GM21515 (cell line): ENCODE measurements around the gene UGGT1.
"Not testable (repeated sequence)": the region's sequence is repeated elsewhere in the genome, so short reads cannot be mapped to it uniquely, and the experiment has no call there.

Source experiments
- ATAC-seq: cut with Tn5 transposase; IDR thresholded peaks from one replicate; pipeline ENCODE4 v1.9.1; 2021; ENCODE audit not compliant: unreplicated experiment

Gene UGGT1

DNA sequence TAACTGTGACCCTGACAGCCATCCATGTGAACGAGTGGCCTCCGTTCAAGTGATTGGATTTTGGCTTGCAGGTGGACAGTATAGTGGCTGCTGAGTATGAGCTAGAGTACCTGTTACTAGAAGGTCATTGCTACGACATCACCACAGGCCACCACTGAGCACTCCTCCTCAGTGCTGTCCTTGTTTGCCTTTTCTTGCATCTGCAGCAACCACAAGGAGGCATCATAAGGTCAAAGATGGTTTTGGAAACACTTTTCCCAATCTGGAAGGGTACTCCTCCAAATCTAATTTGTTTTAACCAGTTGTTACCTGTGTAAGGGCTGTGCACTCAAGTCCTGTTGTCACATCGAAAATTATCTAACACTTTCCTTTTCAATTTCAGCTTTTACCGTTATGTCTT, 81.2 kb downstream of the UGGT1 start:
- no peak for ATAC-seq

DNA sequence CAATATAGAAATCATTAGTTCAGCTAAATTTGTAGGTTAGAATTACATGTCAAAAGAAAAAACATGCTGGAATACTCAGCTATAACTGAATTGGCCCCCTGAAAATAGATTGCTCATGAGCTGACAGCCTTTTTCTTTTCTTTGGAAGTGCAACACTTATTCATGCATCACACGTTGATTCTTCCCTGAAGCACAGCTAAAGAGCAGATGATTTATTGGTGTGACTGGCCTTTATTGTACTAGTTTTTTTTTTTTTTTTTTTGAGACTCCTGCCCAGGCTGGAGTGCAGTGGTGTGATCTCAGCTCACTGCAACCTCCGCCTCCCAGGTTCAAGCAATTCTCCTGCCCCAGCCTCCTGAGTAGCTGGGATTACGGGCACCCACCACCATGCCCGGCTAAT, 83.1 kb downstream of the UGGT1 start:
- not testable (repeated sequence) for ATAC-seq

DNA sequence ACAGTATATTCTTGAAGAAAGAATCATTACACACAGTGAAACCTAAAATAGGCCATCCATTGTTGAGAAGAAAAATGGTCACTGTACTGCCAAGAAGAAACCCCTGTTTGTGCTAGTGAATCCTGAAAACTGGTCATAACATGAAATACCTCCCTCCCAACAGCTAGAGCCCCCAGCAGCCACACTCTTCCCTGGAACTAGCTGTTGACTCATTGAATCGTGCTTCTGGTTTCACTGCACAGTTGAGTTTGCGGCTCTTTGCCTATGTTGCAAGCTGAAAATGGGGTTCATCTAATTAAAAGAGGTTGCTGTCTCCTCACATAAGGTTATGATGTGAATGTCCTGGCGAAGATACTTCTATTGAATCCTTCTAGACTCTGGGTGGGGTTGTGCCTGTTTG, 86.3 kb downstream of the UGGT1 start:
- ATAC-seq, result no peak

DNA sequence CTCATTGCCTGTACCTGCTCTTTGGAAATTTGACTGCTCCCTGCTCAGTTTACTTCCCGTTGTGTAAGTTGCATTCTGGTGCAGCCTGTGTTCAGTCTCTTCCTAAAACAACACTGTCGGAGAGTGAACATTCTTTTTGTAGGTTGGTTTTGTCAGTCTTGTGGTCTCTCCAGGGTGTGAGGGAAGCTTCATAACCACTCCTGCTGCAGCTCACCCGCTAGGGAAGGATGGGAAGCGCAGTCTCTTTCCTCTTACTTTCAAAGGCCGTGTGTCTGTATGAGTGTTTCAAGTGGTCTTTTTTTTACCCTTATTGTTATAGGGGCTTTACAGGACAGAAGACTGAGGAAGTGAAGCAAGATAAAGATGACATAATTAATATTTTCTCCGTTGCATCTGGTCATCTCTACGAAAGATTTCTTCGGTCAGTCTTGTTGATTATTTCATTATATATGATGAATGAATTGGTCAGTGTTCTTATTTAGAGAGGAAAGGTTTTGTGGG, 87.2 kb downstream of the UGGT1 start:
- ATAC-seq, result no peak

DNA sequence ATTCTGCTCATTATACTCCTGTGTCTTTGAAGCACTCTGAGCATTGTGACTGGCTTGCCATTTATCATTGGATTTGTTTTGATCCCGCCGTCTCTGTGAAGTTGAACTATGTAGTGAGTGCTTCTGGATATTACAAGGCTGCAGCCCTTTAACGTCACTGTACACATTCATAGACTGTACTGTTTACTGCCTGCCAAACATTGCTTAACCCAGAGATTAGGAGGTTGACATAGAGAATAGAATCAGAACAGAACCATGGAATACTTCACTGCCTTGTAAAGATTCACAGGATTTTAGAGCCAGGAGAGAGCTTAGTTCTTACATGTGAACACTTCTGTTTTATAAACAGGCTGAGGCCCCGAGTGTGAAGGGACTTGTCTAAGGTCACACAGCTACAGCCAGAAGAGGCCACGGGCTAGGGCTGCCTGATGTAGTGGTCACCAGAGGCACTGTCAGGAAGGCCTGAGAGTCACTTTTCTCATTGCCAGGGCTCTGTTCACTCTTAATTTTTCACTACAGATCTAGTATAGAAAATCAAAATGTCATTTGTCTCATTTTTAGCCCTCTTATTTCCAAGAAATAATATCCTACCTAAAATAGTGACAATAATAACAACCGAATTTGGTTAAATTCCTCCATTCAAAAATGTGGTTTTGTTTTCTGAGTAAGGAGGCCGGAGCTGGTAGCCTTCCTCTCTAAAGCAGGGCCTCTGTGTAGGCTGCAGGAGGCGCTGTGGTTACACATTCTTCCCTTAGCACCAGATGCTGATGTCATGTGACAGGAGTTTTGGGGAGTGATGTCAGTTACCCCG, 87.9 kb downstream of the UGGT1 start:
- ATAC-seq, result no peak

DNA sequence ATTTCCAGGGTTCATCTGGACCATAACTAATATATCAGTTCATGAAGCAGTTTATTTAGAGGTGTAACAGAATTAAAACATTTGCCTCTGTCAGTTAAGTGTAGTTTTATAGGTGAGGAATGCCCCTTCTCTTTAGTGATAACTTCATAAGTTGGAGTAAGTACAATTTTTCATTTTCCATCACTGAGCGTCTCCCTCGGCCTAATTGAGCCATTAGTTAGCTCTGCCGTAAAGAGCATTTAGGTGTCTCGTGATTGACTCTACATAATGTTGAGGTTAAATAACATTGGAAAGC, 88.4 kb downstream of the UGGT1 start:
- no peak for ATAC-seq

DNA sequence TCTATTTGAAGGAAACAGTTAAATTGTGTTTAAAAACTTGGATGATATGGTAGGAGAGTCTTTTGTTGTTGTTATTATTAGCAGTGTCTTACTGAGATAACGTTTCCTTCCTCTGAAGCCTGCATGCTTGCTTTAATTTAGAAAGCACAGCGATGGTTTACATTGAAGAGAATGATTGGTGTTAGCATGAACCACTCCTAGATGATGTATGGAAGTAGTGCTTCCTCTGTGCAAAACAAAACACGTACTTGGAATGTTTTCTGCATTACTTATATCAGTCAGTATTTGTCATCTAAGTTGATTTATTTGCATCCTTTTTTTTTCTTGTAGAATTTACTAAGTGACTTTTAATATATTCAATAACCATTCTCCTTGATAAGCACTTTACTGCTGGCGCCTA, 89.0 kb downstream of the UGGT1 start:
- ATAC-seq, result no peak

DNA sequence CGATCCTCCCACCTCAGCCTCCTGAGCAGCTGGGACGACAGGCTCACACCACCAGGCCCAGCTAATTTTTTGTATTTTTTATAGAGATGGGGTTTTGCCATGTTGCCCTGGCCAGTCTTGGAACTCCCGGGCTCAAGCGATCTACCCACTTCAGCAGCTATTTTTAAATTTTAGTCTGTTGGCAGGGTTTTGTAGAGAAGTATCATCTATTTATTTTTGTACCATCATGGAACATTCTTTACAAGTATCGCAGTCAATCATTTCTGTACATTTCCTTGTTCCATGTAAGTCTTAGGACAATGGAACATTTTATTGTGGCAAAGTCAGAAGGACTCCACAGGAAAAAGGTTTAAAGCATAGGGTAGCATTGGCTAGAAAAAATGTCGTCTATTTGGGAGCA, 94.6 kb downstream of the UGGT1 start:
- ATAC-seq, result no peak

DNA sequence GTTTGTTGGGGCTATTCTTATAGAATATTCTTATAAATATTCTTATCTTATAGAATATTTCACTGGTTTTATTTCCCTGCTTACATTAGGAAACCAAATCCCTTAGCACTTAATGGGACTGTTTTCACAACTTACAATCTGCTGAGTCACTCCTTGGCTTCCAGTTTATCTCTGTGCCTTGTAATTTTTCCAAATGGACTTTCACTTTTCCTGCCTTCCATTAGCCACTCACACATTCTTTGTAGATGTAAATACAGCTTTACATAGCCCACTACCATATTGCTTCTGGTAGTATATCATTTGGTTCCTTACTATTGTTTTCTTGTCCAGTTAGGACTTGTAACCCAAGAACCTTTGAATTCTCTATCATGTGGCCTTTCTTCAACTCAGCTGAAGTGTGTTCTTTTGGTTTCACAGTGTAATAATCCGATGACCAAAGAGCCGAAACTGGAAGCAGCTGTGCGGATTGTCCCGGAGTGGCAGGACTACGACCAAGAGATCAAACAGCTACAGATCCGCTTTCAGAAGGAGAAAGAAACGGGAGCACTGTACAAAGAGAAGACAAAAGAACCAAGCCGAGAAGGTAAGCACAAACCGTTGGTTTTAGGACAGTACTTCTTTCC, 96.1 kb downstream of the UGGT1 start:
- ATAC-seq, result no peak

DNA sequence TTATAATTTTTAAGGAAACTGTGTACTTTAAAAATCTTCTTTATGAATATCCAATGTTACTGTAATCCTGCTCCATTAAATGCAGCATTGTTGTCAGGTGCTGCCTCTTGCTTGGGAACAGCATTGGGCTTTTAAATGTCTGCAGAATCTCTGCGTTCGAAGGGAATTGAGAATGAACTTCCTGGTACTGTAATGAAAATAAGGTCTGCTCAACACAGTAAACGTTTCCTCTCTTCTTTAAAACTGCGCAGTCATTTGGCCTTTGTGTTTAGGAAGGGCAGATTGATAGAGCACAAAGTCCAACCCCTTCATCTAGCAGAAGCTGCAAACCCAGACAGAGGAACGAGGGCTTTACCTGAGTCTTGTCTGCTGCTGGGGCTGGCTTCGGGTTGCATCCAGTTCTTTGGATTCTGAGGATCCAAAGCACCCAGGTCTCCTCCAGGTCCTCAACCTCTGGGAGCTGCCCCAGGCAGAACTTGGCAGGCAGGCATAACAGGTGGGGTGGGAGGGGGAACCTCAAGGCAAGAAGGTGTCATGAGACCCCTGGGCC, 104.5 kb downstream of the UGGT1 start:
- no peak for ATAC-seq

DNA sequence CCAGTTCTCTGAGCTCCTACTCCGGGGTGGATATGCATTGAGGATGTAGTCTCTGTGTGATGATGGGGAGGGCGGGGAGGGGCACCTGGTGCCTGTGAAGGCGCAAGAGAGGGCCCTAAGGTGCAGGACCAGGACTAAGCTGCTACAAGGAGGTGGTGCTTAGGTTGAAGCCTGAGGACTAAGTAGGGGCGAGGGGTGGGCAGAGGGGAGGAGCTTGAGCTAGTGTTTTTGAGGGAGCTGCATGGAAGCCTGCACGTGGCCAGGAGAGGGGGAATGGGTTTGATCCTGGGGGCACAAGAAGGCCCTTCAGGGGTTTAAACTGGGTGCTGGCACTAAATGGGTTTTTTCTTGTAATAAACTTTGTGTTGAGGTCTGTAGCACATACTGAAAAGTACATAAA, 105.0 kb downstream of the UGGT1 start:
- ATAC-seq, result no peak

DNA sequence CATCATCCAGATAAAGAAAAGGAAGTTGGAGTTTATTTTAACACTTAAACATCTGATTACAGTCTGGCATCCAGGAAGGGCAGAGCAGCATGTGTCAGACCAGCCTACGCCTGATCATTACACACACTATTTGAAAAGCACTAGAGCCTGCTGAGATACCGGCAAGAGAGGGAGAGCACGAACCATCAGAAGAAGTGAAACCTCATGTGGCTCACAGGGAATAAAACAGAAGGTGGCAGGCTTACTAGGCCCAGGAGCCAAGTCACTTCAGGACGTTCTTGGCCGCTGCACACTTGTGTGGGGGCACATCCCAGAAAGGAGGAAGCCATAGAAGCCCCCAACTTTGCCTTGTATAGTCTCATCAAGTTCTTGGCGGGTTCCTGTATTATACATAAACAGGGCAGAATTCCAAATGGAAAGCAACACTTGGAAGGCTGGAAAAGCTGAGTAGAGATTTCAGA, 105.5 kb downstream of the UGGT1 start:
- ATAC-seq, result no peak

DNA sequence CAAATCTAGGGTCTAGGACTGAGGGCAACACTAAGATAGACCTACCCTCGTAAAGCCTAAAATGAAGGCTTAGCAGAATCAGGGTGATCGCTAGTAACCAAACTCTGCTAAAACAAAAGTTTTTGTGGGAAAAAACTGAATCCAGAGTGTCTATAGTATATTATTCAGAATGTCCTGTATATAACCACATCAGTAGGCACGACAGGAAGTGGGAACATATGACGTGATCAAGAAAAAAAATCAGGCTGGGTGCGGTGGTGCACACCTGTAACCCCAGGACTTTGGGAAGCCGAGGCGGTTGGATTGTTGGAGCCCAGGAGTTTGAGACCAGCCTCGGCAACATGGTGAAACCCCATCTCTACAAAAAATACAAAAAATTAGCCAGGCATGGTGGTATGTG, 106.1 kb downstream of the UGGT1 start:
- ATAC-seq, result no peak

DNA sequence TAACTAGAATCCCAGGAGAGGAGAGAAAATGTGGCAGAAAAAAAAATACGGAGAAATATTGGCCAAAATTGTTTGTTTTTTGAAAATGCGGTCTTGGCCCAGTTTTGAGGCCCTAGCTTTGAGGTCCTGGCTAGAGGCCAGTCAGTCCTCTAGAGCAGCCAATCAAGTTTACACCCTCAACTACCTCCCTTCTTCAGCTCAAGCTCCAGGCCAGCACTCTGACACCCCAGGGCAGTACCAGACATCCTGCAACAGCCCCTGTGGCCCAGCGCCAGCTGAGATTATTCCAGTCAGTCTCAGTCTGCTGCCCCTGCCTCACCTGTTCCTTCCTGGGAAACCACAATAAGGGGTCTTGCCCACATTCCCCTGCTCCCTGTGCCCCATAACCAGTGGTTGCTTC, 107.7 kb downstream of the UGGT1 start:
- ATAC-seq, result no peak

DNA sequence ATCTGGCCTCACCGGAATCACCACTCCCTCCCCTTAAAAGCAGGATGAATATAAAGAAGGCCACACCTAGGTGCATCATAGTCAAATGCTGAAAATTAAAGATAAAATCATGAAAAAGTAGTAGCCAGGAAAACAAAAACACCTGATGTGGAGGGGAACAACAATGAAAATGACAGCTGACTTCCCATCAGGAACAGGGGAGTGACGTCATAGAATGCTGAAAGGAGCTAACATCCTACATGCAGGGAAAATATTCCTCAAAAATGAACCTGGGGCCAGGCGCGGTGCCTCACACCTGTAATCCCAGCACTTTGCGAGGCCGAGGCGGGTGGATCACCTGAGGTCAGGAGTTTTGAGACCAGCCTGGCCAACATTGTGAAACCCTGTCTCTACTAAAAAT, 108.1 kb downstream of the UGGT1 start:
- ATAC-seq, result no peak

DNA sequence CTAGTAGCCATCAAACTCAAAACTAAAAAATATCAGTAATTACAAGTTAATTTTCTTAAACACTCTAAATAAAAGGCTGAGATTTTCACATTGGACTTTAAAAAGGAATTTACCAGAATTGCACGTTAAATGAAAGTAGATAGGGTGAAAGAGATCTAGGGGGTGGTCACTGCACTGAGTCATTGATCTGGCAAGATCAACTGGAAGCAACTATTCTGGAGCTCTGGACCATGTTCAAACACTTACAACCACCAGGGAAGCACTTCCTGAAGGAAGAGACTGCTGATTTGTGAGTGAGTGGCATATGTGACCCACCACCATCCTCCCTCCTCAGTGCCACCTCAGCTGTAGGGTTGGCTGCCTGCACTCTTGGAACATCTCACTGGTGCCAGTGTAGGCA, 111.8 kb downstream of the UGGT1 start:
- ATAC-seq, result no peak

DNA sequence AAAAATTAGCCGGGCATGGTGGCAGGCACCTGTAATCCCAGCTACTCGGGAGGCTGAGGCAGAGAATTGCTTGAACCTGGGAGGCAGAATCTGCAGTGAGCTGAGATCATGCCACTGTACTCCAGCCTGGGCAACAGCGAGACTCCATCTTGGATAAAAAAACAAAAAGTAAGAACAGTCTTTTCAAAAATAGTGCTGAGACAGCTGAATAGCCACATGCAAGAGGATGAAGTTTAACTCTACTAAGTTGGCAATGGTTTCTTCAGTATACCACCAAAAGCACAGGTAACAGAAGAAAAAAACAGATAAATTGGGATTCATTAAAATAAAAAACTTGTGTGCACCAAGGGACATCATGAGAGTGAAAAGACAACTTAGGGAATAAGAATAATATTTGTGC, 115.2 kb downstream of the UGGT1 start:
- ATAC-seq, result no peak

DNA sequence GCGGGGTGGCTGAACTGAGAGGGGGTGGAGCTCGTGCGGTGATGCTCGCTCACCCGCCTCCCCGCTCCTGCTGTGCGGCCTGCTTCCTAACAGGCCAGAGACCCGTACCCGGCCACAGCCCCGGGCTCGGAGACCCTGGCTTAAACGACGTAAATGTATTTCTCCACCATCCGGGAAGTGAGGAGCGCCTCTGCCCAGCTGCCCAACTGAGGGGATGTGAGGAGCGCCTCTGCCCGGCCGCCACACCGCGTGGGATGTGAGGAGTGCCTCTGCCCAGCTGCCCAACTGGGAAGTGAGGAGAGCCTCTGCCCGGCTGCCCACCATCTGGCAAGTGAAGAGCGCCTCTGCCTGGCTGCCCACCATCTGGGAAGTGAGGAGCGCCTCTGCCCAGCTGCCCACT, 117.0 kb downstream of the UGGT1 start:
- no peak for ATAC-seq

DNA sequence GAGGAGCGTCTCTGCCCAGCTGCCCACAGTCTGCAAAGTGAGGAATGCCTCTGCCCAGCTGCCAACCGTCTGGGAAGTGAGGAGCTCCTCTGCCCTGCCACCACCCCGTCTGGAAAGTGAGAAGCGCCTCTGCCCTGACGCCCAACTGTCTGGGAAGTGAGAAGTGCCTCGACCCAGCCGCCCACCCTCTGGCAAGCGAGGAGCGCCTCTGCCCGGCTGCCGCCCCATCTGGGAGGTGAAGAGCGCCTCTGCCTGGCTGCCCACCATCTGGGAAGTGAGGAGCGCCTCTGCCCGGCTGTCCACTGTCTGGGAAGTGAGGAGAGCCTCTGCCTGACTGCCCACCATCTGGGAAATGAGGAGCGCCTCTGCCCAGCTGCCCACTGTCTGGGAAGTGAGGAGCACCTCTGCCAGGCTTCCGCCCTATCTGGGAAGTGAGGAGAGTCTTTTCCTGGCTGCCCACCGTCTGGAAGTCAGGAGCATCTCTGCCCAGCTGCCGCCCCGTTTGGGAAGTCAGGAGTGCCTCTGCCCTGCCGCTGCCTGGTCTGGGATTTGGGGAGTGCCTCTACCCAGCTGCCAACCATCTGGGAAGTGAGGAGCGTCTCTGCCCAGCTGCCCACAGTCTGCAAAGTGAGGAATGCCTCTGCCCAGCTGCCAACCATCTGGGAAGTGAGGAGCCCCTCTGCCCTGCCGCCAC, 117.8 kb downstream of the UGGT1 start:
- ATAC-seq, result not testable (repeated sequence)

DNA sequence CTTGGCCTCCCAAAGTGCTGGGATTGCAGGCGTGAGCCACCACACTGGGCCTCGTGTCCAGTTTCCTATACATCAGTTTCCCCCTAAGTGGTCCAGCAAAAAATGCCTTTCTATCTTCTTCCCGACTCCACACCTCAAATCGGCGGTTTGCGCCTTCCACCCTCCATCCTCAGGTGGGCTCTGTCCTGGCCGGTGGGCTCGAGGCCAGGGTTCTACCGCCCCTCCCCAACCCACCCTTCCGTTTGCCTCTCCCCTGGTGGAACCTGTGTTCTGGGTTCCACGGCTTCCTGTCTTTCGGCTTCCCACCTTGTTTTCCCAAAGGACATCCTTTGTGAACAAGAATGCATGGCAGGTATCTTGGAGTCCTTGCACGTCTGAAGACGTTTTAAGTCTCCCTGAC, 123.3 kb downstream of the UGGT1 start:
- no peak for ATAC-seq

DNA sequence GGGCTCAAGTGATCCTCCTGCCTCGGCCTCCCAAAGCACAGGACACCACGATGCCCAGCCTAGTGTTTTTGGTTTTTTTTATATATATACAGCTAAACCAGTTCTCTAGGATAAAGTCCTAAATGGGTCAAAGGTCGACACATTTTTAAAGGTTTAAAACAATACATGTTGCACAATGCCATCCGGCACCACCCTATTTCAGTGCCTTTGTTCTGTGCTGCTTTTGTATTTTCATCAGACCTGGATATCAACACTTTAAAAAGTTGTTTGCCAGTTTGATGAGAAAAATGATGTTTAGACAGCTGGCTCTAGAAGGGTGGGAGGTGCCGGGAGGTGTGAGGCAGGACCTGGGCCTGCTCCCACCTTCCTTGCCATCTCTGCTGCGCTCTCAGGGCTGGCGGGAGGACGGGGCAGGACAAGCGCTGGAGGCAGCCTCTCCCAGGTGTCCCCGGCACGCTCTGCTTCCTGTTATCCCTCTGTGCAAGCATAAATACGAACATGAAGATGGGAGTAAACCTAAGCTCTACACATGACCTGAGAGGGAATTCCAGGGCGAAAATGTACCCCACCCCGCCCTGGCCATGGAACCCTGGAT, 124.0 kb downstream of the UGGT1 start:
- ATAC-seq, result no peak
